NCI-H2081 (cell line): Measurements from ENCODE around the gene FTSJ1.
A peak's percentile ranks its signal among the peaks of the same experiment; 100 is the strongest.
"Not testable (repeated sequence)": the region's sequence is repeated elsewhere in the genome, so short reads cannot be mapped to it uniquely, and the experiment has no call there.

Experiments used
- DNase-seq, 2 experiments: peaks; one replicate each; lab custom pipeline; 2025; lab: John Stamatoyannopoulos, UW

Gene FTSJ1

GRCh38 chrX:48497871-48498270, 21.9 kb downstream of the FTSJ1 start:
- DNase-seq: no peak

- no peak for DNase-seq
Observed at GRCh38 chrX:48498374-48498809, 22.4 kb downstream of the FTSJ1 start.

- no peak for DNase-seq
Observed at GRCh38 chrX:48504261-48504660, 28.3 kb downstream of the FTSJ1 start.

GRCh38 chrX:48505481-48505880, 29.5 kb downstream of the FTSJ1 start:
- no peak for DNase-seq

GRCh38 chrX:48507246-48507645, 31.2 kb downstream of the FTSJ1 start:
- no peak for DNase-seq

- peak; percentile 70 to 71 for DNase-seq
Observed at GRCh38 chrX:48508400-48509244, 32.6 kb downstream of the FTSJ1 start, which contains the start of gene PORCN. Gene PORCN, plus strand, starts transcription at chrX:48508992. Its CDS starts 829 bp downstream, at chrX:48509821.

- DNase-seq: no peak
Observed at GRCh38 chrX:48509245-48509590, 33.2 kb downstream of the FTSJ1 start.

- no peak for DNase-seq
Observed at GRCh38 chrX:48509619-48510018, 33.6 kb downstream of the FTSJ1 start.

- no peak for DNase-seq
Observed at GRCh38 chrX:48511560-48511959, 35.6 kb downstream of the FTSJ1 start.

- no peak for DNase-seq
Observed at GRCh38 chrX:48512371-48512935, 36.5 kb downstream of the FTSJ1 start.

GRCh38 chrX:48513670-48514069, 37.7 kb downstream of the FTSJ1 start:
- DNase-seq: no peak

GRCh38 chrX:48514126-48514806, 38.3 kb downstream of the FTSJ1 start:
- DNase-seq: no peak

- no peak for DNase-seq
Observed at GRCh38 chrX:48514868-48515460, 39.0 kb downstream of the FTSJ1 start.

- no peak for DNase-seq
Observed at GRCh38 chrX:48515842-48516241, 39.8 kb downstream of the FTSJ1 start.

- no peak for DNase-seq
Observed at GRCh38 chrX:48516285-48516684, 40.3 kb downstream of the FTSJ1 start.

- DNase-seq: no peak
Observed at GRCh38 chrX:48516987-48517386, 41.0 kb downstream of the FTSJ1 start.

GRCh38 chrX:48519481-48519880, 43.5 kb downstream of the FTSJ1 start:
- not testable (repeated sequence) for DNase-seq

GRCh38 chrX:48520455-48520854, 44.5 kb downstream of the FTSJ1 start:
- DNase-seq: no peak

- no peak for DNase-seq
Observed at GRCh38 chrX:48520976-48521352, 45.0 kb downstream of the FTSJ1 start.

- peak; percentile 94 to 97 for DNase-seq
Observed at GRCh38 chrX:48521353-48522243, 45.6 kb downstream of the FTSJ1 start, which contains the start of gene EBP. Gene EBP, plus strand, starts transcription at chrX:48521808. Its CDS starts 1,964 bp downstream, at chrX:48523772.

GRCh38 chrX:48522291-48522690, 46.3 kb downstream of the FTSJ1 start:
- DNase-seq: no peak
